ENCODE measurements around the gene FGGY.
A peak's percentile ranks its signal among the peaks of the same experiment; 100 is the strongest.

The FGGY gene

DNA sequence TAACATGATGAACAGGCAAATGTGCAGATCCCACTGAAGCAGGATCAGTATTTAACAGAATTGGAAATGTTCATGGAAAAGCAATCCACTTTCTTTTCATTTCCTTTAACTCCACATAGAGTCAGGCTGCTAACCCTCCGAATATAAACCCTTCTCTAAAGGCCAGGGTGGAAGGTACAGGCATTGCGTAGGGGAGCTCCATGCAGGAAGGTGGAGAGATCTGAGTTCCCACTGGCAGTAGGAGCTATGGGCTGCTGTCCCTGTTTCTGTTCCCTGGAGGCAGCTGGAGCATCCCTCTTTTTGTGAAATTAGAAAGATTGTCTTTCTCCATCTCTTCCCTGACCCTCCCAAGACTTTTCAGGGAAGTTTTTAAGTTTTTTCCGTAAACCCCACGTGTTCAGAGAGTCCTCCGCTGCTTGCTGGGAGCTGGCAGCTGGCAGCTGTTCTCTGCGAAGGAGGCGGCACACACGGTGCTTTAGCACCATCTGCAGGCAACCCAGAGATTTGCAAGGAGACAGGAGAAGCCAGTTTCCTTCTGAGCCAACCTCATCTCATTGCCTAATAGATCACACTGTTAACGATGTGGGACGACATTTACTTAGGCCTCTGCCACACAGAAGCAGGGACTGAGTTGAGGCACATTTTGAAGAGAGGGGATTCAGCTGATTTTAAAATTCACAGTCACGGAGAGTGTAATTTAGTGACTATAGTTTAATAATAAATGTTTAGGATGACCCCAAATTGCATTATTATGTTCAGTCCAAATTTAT lies 462.4 kb downstream of the FGGY start:
- DNase-seq (ENCODE audit: low spot score), result peak; percentile 78
- TF ChIP-seq, protein P1, sequence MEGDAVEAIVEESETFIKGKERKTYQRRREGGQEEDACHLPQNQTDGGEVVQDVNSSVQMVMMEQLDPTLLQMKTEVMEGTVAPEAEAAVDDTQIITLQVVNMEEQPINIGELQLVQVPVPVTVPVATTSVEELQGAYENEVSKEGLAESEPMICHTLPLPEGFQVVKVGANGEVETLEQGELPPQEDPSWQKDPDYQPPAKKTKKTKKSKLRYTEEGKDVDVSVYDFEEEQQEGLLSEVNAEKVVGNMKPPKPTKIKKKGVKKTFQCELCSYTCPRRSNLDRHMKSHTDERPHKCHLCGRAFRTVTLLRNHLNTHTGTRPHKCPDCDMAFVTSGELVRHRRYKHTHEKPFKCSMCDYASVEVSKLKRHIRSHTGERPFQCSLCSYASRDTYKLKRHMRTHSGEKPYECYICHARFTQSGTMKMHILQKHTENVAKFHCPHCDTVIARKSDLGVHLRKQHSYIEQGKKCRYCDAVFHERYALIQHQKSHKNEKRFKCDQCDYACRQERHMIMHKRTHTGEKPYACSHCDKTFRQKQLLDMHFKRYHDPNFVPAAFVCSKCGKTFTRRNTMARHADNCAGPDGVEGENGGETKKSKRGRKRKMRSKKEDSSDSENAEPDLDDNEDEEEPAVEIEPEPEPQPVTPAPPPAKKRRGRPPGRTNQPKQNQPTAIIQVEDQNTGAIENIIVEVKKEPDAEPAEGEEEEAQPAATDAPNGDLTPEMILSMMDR (IDR thresholded peaks at IDR 0.05; ENCODE audit: borderline replicate concordance, control extremely low read depth, extremely low read depth, insufficient read depth, missing control alignments), result peak; percentile 86
- in situ Hi-C loops (cut with MboI; ENCODE audit: low sequenced_read_pairs, unreplicated experiment), result loop anchor here (25.0 kb wide), 1 partner anchor 1247 kb away; no protein-coding TSS in a partner anchor

- TF ChIP-seq, protein P1 (IDR thresholded peaks at IDR 0.05; ENCODE audit: borderline replicate concordance, control extremely low read depth, extremely low read depth, insufficient read depth, missing control alignments), result no peak
- DNase-seq (ENCODE audit: low spot score), result no peak
- in situ Hi-C loops (cut with MboI; ENCODE audit: low sequenced_read_pairs, unreplicated experiment), result loop anchor here (25.0 kb wide), 1 partner anchor 1249 kb away; no protein-coding TSS in a partner anchor
Observed at GRCh38 chr1:59761443-59761842, 464.5 kb downstream of the FGGY start.

DNA sequence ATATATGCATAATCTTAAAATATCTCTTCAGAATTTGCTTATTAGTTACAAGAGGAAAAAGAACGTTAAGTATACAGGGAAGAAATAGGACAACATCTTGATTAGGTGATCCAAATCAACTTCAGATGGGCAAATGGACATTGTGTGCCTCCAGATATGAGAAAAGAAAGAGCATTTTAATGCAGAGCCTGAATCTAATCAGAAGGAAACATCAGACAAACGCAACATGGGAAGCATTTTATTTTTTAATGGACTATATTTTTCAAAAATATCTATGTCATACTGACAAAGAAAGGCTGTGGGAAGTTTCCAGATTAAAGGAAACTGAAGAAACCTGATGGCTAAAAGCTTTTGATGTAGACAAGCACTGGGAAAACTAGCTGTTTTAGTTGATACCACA lies 466.5 kb downstream of the FGGY start:
- no peak for DNase-seq (ENCODE audit: low spot score)
- TF ChIP-seq, protein P1 (IDR thresholded peaks at IDR 0.05; ENCODE audit: borderline replicate concordance, control extremely low read depth, extremely low read depth, insufficient read depth, missing control alignments), result no peak
- in situ Hi-C loops (cut with MboI; ENCODE audit: low sequenced_read_pairs, unreplicated experiment), result loop anchor here (25.0 kb wide), 1 partner anchor 1251 kb away; no protein-coding TSS in a partner anchor

DNA sequence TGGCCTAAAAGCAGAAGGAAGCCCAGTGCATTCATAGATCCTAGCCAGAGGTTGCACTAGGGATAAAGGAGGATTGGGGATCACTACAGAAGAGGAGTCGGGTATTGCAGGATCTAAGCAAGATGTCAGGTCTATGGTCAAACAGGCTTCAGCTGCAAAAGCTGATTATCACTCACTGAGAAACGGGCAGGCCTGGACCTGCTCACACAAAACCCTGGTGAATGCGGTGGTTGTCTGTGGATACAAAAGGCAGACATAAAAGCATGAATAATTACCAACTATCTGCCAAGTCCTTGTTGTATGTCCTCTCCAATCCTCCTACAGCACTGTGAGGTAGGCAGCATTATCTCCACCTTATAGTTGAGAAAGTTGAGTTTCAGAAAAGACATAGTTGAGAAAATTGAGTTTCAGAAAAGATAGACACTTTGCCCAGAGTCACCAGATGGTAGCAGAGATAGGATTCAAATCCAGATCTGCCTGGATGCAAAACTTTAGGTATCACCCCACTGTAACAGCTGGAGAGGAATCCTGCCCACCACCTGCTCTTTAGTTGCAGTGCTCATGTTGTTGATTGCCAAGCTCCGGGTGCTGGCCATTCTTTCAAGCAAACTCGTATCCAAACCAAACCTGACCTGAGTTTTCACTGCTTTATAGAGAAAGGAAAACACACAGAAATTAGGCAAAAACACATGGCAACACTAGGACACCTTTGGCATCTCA lies 468.3 kb downstream of the FGGY start:
- TF ChIP-seq, protein P1 (IDR thresholded peaks at IDR 0.05; ENCODE audit: borderline replicate concordance, control extremely low read depth, extremely low read depth, insufficient read depth, missing control alignments), result no peak
- no peak for DNase-seq (ENCODE audit: low spot score)
- in situ Hi-C loops (cut with MboI; ENCODE audit: low sequenced_read_pairs, unreplicated experiment), result loop anchor here (25.0 kb wide), 1 partner anchor 1253 kb away; no protein-coding TSS in a partner anchor

GRCh38 chr1:59766227-59766855 lies 469.4 kb downstream of the FGGY start:
- TF ChIP-seq, protein P1 (IDR thresholded peaks at IDR 0.05; ENCODE audit: borderline replicate concordance, control extremely low read depth, extremely low read depth, insufficient read depth, missing control alignments), result no peak
- no peak for DNase-seq (ENCODE audit: low spot score)
- in situ Hi-C loops (cut with MboI; ENCODE audit: low sequenced_read_pairs, unreplicated experiment), result loop anchor here (25.0 kb wide), 1 partner anchor 1254 kb away; no protein-coding TSS in a partner anchor

GRCh38 chr1:59767119-59767518 lies 470.2 kb downstream of the FGGY start:
- in situ Hi-C loops (cut with MboI; ENCODE audit: low sequenced_read_pairs, unreplicated experiment), result loop anchor here (25.0 kb wide), 1 partner anchor 1255 kb away; no protein-coding TSS in a partner anchor
- DNase-seq (ENCODE audit: low spot score), result no peak
- TF ChIP-seq, protein P1 (IDR thresholded peaks at IDR 0.05; ENCODE audit: borderline replicate concordance, control extremely low read depth, extremely low read depth, insufficient read depth, missing control alignments), result no peak

Measured in GM13976 (cell line).